GM20431 (cell line): ENCODE data around the gene GAD2.

ENCODE experiments used
- in situ Hi-C: fragments of 300-500 bp; cut with MseI, MboI; formaldehyde crosslinking; loops from one replicate; pipeline ENCODE4 v1.15.0; 2020; ENCODE audit warnings: low sequenced_read_pairs; ENCODE audit not compliant: unreplicated experiment

Gene GAD2

DNA sequence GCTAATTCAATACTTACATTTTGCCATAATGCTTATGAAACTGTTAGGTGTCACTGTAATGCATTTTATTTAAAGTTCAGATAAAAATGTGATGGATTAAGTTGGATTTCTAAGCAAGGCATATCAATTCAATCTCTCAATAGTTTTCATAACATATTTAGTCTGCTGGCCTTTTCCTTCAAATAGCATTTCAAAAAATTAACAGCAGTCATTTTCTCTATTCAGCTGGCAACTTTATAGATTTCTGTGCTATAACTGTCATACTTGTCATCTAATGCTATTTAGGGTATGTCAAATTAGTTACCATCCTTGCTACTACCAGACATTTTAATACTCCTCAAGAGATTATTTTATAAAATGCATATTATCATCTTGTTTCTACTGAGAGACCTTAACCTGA is 4.3 kb downstream of the GAD2 start:
- in situ Hi-C loops, result no loop called here

DNA sequence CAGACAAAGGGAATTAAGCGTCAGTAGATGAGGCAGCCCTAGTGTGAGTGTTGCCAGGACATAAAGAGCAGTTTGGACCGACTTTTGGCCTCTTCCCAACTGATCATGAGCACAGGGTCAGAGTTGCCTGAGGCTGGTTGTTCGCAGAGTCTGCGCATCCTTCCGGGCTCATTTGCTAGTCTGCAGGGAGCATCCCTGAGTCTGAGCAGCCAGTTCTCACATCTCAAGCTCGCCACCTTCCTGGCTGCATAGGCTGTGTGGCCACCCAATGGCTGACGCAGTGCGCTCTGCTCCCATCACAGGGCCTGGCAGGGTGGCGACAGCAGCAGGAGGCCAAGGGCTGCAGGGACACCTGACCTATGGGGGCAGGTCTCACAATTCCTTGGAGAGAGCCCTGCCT is 5.0 kb downstream of the GAD2 start:
- in situ Hi-C loops, result no loop called here

DNA sequence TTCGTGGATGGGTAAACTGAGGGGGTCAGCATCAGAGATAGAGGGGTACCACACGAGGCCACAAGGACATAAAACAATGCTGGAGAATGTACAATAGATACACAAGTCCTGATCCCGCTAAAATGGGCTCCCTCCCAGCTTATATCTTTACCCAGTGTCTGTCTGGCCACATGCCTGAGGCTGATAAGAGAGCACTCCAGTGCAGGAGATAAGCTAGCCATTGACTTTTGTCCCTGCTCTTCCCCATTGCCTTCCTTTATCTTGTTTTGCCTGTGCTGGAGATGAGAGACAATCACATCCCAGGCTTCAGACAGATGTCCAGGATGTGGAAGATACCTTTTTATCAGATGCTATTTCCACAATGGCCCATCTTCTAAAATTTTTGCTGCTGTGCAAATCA is 6.0 kb downstream of the GAD2 start:
- in situ Hi-C loops, result no loop called here

- in situ Hi-C loops, result no loop called here
These were observed 8.7 kb downstream of the GAD2 start for GRCh38 chr10:26225322-26225721.

GRCh38 chr10:26227786-26228185 is 11.2 kb downstream of the GAD2 start:
- in situ Hi-C loops, result no loop called here

DNA sequence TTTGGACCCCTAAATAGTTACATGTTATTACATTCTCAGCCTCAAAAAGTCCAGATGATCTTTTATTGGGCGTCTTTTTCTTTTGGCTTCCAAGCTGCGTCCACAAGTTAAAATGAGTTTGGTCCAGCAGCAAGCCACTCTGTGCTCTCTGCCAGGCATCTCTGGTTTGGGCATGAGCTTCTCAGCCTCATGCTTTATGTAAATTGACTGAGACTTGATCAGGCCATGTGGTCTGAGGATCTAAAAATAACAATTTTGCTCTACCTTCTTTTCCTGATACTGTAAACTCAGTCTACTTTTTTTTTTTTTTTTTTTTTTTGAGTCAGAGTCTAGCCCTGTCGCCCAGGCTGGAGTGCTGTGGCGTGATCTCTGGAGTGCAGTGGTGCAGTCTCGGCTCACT is 15.6 kb downstream of the GAD2 start:
- in situ Hi-C loops, result no loop called here

GRCh38 chr10:26235761-26236160 is 19.2 kb downstream of the GAD2 start:
- in situ Hi-C loops, result no loop called here

- in situ Hi-C loops, result no loop called here
These were observed 21.8 kb downstream of the GAD2 start for GRCh38 chr10:26238378-26238777.

DNA sequence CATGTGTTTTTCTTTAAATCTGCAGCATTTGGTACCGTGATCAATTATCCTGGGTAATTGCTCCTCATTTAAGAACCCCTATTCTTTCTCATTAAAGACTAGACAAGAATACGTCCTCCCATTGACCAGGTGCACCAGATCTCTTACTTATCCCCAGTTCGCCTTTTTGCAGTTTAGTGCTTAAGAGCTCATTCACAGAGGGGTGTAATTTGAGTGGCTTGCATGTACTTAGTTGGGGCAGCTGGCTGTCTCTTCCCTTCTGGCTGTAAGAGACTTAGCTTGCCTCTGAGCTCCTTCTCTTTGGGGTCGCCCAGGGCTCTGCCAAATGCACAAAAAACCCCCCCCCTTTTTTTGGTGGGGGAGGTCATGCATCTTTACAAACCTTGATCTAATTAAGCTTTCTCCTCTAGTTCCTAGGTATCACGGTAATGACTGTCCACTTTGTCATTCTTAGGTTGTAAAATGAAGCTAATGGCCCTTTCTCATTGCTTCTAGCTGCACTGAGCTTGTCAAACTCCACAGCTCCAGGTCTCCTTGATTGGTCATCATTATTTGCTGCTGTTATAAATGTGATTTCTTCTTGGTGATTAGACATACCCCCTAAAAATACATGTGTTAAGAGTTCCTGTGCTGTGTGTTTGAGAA is 26.3 kb downstream of the GAD2 start:
- in situ Hi-C loops, result no loop called here

DNA sequence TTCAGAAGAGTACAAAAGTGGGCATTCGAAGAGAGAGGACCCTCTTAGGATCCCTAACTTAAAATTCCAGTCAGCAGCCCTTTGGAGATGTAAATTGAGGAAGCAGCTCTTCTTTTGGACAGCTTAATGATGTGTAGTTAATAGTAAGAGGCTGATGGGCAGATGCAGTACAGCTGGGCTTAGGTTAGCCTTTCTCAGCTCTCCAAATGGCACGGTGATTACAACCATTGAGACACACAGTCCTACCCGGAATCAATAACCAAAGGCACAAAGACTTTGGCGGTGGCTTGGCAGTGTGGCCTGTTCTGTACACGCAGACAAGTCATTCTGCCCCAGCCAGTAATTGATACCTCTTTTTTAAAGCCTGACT is 26.8 kb downstream of the GAD2 start:
- in situ Hi-C loops, result no loop called here

DNA sequence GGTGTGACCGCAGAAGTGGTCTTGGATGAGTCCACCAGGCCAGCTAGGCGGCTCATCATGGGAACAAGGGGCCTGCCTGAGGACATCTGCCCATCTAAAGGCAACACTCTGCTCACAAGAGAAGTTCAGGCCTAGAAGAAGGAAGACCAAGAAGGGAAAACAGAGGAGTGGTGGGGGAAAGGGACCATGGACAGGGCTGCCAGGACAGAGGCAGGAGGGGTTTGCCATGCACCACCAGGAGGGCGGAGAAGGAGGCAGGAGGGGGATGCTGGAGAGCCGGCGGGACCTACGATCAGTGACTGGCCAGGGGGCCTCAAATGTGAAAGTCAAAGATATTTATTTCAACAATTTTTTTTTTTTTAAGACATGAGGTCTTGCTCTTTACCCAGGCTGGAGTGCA is 33.1 kb downstream of the GAD2 start:
- in situ Hi-C loops, result loop anchor here (25.0 kb wide), 1 partner anchor 512 kb away; no protein-coding TSS in a partner anchor

- in situ Hi-C loops, result loop anchor here (25.0 kb wide), 1 partner anchor 515 kb away; no protein-coding TSS in a partner anchor
These were observed 35.4 kb downstream of the GAD2 start for GRCh38 chr10:26251925-26252324.

GRCh38 chr10:26254616-26255015 is 38.0 kb downstream of the GAD2 start:
- in situ Hi-C loops, result loop anchor here (25.0 kb wide), 1 partner anchor 517 kb away; no protein-coding TSS in a partner anchor

DNA sequence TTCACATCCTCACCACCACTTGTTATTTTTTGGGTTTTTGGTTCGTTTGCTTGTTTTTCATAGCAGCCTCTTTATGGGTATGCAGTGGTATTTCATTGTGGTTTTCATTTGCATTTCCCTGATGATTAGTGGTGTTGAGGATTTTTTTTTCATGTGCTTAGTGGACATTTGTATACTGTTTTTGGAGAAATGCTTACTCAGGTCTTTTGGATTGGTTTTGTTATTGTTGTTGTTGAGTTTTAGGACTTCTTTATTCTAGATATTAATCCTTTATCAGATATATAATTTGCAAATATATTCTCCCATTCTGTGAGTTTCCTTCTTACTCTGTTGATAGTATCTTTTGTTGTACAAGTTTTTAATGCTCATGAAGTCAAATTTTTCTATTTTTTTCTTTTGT is 42.8 kb downstream of the GAD2 start:
- in situ Hi-C loops, result loop anchor here (25.0 kb wide), 1 partner anchor 522 kb away; no protein-coding TSS in a partner anchor

DNA sequence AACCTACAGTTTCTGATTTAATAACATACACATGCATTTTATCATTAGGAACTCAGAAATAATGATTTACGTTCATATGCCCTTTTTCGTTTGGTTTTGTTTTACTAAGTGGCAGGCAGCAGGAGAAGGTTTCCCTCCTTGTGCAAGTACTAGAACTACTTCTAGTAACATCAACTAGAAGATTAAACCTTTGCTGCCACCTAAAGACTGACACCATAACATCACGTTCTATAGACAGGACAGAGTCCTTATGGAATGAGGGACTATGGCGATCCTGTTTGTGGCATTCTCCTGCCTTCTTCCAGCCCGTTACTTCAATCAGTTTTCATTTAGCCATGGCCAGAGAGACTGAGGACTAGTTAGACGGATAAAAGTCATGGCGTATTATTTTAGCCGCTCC is 53.2 kb downstream of the GAD2 start:
- in situ Hi-C loops, result loop anchor here (25.0 kb wide), 1 partner anchor 532 kb away; no protein-coding TSS in a partner anchor

GRCh38 chr10:26274391-26274790 is 57.8 kb downstream of the GAD2 start:
- in situ Hi-C loops, result loop anchor here (25.0 kb wide), 1 partner anchor 537 kb away; no protein-coding TSS in a partner anchor

GRCh38 chr10:26278295-26278694 is 61.7 kb downstream of the GAD2 start:
- in situ Hi-C loops, result no loop called here

- in situ Hi-C loops, result no loop called here
These were observed 73.7 kb downstream of the GAD2 start for GRCh38 chr10:26290236-26290635.

- in situ Hi-C loops, result no loop called here
These were observed 75.3 kb downstream of the GAD2 start for GRCh38 chr10:26291721-26292480.

- in situ Hi-C loops, result no loop called here
These were observed 79.8 kb downstream of the GAD2 start for GRCh38 chr10:26296360-26296759.

- in situ Hi-C loops, result no loop called here
These were observed 83.4 kb downstream of the GAD2 start for GRCh38 chr10:26300001-26300400.
